ENCODE data around the gene SP6. TPM values are rescaled to one million over a fixed set of nuclear protein-coding genes. Genes with fewer than 3 reads are reported as not detected.
A peak's percentile ranks its signal among the peaks of the same experiment; 100 is the strongest.

Gene SP6
- total RNA-seq, 4 donors from 2014 or later, result 6.6 to 29.3 (median 19.9) TPM

DNA sequence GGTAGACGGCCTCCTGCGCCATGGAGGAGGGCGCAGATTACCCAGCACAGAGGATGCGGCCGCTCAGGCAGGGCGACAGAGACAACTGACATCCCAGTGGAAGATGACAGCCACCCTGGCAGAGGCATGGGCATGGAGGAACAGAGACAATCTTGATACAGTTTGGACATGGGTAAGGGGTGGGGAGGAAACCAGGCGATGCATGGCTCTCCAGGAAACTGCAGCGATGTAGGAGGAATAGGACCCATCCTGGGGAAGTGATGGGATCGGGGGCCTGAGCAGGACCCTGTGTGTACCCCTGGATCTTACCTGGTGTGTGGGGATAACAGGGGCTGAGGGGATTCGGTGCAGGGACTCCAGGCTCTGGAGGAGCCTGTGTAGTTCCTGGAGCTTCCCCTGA, 34.0 kb downstream of the SP6 start:
- Histone ChIP-seq H3K9me3 (no peaks in the 10 kb centered on the region), H3K4me1 (peaks cover 19% of the 10 kb centered on the region), H3K27me3 (no peaks in the 10 kb centered on the region), H3K36me3 (peaks cover 54% of the 10 kb centered on the region), H3K27ac (no peak overlapping the region), H3K4me3 (no peak overlapping the region)
- no peak for TF ChIP-seq POLR2AphosphoS5 (IDR thresholded peaks at IDR 0.05)
- no peak for TF ChIP-seq POLR2A (IDR thresholded peaks at IDR 0.05)
- TF ChIP-seq, protein P1, sequence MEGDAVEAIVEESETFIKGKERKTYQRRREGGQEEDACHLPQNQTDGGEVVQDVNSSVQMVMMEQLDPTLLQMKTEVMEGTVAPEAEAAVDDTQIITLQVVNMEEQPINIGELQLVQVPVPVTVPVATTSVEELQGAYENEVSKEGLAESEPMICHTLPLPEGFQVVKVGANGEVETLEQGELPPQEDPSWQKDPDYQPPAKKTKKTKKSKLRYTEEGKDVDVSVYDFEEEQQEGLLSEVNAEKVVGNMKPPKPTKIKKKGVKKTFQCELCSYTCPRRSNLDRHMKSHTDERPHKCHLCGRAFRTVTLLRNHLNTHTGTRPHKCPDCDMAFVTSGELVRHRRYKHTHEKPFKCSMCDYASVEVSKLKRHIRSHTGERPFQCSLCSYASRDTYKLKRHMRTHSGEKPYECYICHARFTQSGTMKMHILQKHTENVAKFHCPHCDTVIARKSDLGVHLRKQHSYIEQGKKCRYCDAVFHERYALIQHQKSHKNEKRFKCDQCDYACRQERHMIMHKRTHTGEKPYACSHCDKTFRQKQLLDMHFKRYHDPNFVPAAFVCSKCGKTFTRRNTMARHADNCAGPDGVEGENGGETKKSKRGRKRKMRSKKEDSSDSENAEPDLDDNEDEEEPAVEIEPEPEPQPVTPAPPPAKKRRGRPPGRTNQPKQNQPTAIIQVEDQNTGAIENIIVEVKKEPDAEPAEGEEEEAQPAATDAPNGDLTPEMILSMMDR (IDR thresholded peaks at IDR 0.05), result no peak
- TF ChIP-seq EP300 (IDR thresholded peaks at IDR 0.05), result no peak
- peak in 1 of 2 donors; percentile 44 for DNase-seq (ENCODE audit: low spot score in 2 of 2)
- 96% methylated on average over 10 of the region's 10 CpGs for WGBS

DNA sequence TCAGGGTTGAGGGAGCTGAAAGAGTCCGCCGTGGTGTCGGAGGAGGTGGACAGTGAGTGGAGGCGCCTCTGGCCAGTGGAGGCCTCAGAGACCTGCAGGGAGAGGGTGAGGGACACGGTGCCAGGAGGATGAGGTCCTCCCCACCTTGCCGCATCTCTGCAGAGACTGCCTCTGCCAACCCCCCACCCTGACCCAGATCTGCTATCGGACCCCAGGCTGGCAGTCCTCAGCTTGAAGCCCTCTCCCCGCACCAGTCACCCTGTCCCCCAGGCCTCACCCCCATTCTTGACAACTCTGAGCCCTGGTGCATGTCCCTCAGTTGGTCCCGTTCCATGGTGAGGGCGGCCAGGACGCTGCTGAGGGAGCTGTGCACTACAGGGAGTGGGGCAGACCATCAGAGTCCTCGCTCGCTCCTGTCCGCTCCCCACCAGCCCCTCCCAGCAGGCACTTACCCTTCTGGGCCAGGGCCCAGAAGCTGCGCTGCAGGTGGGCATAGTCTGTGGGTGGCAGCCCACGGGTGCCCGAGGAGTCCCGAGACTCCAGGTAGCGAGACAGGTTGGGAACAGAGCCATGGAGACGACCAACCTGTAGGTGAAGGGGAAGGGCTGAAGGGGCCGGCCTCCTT, 34.7 kb downstream of the SP6 start:
- Histone ChIP-seq H3K27ac (no peak overlapping the region), H3K4me1 (peaks cover 13% of the 10 kb centered on the region), H3K9me3 (no peaks in the 10 kb centered on the region), H3K4me3 (no peak overlapping the region), H3K27me3 (no peaks in the 10 kb centered on the region), H3K36me3 (peaks cover 54% of the 10 kb centered on the region)
- DNase-seq (ENCODE audit: low spot score in 2 of 2), result peak in 1 of 2 donors; percentile 61
- 92% methylated on average over 14 of the region's 21 CpGs for WGBS
- TF ChIP-seq EP300 (IDR thresholded peaks at IDR 0.05) (no peak), POLR2AphosphoS5 (IDR thresholded peaks at IDR 0.05) (no peak), POLR2A (IDR thresholded peaks at IDR 0.05) (no peak)
- TF ChIP-seq, protein P1 (IDR thresholded peaks at IDR 0.05), result no peak

DNA sequence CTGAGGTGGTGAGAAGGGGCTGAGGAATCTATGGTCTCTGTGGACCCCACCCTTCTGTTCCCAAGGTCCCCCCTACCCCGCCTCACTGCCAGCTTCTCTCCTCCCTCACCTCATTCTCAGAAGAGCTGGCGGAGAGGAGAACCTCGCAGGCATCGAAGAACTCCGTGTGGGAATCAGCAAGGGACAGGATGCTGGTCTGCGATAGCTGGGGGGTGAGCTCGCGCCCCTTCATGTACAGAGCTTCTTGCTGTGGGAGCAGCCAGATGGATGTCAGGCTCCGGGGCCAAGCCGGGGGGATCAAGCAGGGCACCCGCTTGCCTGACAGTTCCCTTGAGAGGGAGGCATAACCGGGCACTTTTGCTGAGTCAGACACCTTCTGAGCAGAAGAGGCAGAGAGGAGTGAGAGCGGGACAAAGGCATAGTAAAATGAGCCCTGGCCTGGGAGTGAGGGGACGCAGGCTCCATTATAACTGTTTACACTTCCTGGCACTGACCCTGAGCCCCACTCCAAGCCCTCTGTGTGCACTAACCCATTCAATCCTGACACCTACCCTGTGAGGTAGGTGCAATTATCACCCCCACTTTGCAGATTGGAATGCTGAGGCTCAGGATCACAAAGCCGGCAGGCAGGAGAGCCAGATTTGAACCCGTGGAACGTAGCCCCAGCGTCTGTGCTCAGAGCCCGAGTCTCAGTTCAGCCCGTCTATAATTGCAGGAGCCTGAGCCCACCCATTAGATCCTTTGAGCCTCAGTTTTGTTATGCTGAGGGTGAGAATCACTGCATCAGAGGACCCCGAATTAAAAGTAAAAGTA, 35.7 kb downstream of the SP6 start:
- H3K27me3 ChIP-seq, result no peaks in the 10 kb centered on the region
- TF ChIP-seq EP300 (IDR thresholded peaks at IDR 0.05) (no peak), POLR2A (IDR thresholded peaks at IDR 0.05) (no peak), POLR2AphosphoS5 (IDR thresholded peaks at IDR 0.05) (no peak)
- TF ChIP-seq, protein P1 (IDR thresholded peaks at IDR 0.05), result no peak
- H3K4me1 ChIP-seq, result peaks cover 15% of the 10 kb centered on the region
- DNase-seq (ENCODE audit: low spot score in 2 of 2), result peak in 1 of 2 donors; percentile 35
- H3K27ac ChIP-seq, result no peak overlapping the region
- H3K36me3 ChIP-seq, result peaks cover 57% of the 10 kb centered on the region
- 95% methylated on average over 21 of the region's 21 CpGs for WGBS
- H3K4me3 ChIP-seq, result no peak overlapping the region
- H3K9me3 ChIP-seq, result no peaks in the 10 kb centered on the region

DNA sequence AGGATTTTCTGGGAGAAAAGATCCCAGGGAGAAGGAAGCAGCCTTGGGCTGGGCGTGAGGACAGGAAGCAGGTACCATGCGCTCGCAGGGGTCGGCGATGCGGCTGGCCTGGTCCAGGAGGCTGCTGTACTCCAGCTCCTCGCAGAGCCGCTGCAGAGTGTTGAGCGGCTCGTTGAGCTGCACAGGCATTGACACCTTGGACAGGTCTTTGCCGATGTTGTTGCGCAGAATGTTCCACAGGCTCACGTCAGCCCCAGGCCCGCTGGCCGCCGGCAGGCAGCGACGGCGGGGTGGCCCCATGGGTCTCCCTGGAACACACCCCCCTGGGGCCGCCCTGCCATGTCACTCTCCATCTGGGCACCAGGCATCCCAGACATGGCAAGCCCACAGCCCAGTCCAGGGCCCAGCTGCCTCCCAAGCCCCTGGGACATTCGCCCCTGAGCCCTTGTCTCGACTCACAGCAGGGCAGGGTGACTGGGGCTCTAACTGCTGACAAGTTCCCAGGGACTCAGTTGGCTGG, 37.4 kb downstream of the SP6 start:
- H3K36me3 ChIP-seq, result peaks cover 67% of the 10 kb centered on the region
- no peak overlapping the region for H3K4me3 ChIP-seq
- H3K27ac ChIP-seq, result no peak overlapping the region
- H3K27me3 ChIP-seq, result no peaks in the 10 kb centered on the region
- no peaks in the 10 kb centered on the region for H3K9me3 ChIP-seq
- TF ChIP-seq, protein P1 (IDR thresholded peaks at IDR 0.05), result no peak
- TF ChIP-seq POLR2AphosphoS5 (IDR thresholded peaks at IDR 0.05) (no peak), POLR2A (IDR thresholded peaks at IDR 0.05) (no peak), EP300 (IDR thresholded peaks at IDR 0.05) (no peak)
- H3K4me1 ChIP-seq, result peaks cover 24% of the 10 kb centered on the region
- DNase-seq (ENCODE audit: low spot score in 2 of 2), result peak; percentile 57 to 60
- 89% methylated on average over 7 of the region's 22 CpGs for WGBS

DNA sequence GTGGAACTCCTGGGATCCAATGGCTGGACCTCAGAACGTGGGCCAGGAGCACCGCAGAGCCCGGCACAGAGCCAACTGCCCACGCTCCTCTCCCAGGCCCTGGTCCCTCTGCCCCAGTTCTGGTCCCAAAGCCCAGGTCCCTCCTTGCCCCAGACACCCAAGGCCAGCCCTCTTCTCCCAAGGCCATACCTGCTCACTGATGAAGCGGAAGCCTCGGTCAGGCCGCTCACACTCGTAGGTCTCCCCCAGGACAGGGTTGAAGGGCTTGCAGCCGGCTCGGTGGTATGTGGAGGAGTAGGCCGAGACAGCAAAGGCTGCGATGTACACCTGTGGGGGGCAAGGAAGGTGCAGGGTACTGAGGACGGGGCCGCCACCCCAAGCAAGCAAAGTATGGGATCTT, 37.9 kb downstream of the SP6 start:
- TF ChIP-seq POLR2A (IDR thresholded peaks at IDR 0.05), result no peak
- TF ChIP-seq POLR2AphosphoS5 (IDR thresholded peaks at IDR 0.05), result no peak
- TF ChIP-seq EP300 (IDR thresholded peaks at IDR 0.05), result no peak
- TF ChIP-seq, protein P1 (IDR thresholded peaks at IDR 0.05), result no peak
- 92% methylated on average over 10 of the region's 14 CpGs for WGBS

More for the DNA sequence above, 37.9 kb downstream of the SP6 start:
- Histone ChIP-seq H3K27ac (no peak overlapping the region), H3K27me3 (no peaks in the 10 kb centered on the region), H3K4me1 (peaks cover 24% of the 10 kb centered on the region), H3K4me3 (no peak overlapping the region), H3K9me3 (no peaks in the 10 kb centered on the region), H3K36me3 (peaks cover 67% of the 10 kb centered on the region)
- peak; percentile 55 to 71 for DNase-seq (ENCODE audit: low spot score in 2 of 2)
